ENCODE data around the gene MYL6.

Gene MYL6

GRCh38 chr12:56119361-56119796, 38.8 kb upstream of the MYL6 start (continued):
- no peak for TF ChIP-seq ZNF791 (tag by site-specific recombination; IDR thresholded peaks at IDR 0.05)
- no peak for TF ChIP-seq REPIN1 (tag by site-specific recombination; IDR thresholded peaks at IDR 0.05; ENCODE audit: low read depth)
- TF ChIP-seq GLI2 (tag by site-specific recombination; IDR thresholded peaks at IDR 0.05; ENCODE audit: borderline replicate concordance, low read depth): no peak
- TF ChIP-seq ZNF16 (tag by site-specific recombination; IDR thresholded peaks at IDR 0.05; ENCODE audit: low read depth): no peak
- TF ChIP-seq ZNF248 (tag by site-specific recombination; IDR thresholded peaks at IDR 0.05): no peak
- TF ChIP-seq ZSCAN5A (tag by site-specific recombination; IDR thresholded peaks at IDR 0.05): no peak
- TF ChIP-seq ZNF426 (tag by site-specific recombination; IDR thresholded peaks at IDR 0.05): no peak
- no peak for TF ChIP-seq ZNF521 (tag by site-specific recombination; IDR thresholded peaks at IDR 0.05)
- no peak for TF ChIP-seq ZNF747 (tag by site-specific recombination; IDR thresholded peaks at IDR 0.05)
- no peak for TF ChIP-seq RBAK (tag by site-specific recombination; IDR thresholded peaks at IDR 0.05)
- TF ChIP-seq ZNF423 (tag by site-specific recombination; IDR thresholded peaks at IDR 0.05): no peak
- no peak for TF ChIP-seq ZNF549 (tag by site-specific recombination; IDR thresholded peaks at IDR 0.05)
- no peak for TF ChIP-seq ZBTB26 (tag by site-specific recombination; optimal IDR thresholded peaks at IDR 0.05)
- TF ChIP-seq ZNF530 (tag by site-specific recombination; IDR thresholded peaks at IDR 0.05; ENCODE audit: low read depth): no peak
- no peak for TF ChIP-seq ZBTB1 (tag by site-specific recombination; IDR thresholded peaks at IDR 0.05)
- no peak for TF ChIP-seq ZBTB11 (tag by site-specific recombination; conservative IDR thresholded peaks at IDR 0.05; ENCODE audit: low read depth)
- no peak for TF ChIP-seq ZNF404 (tag by site-specific recombination; IDR thresholded peaks at IDR 0.05)
- no peak for TF ChIP-seq HOXD13 (CRISPR knock-in tag; IDR thresholded peaks at IDR 0.05; ENCODE audit: borderline replicate concordance)
- TF ChIP-seq PRDM4 (tag by site-specific recombination; IDR thresholded peaks at IDR 0.05): 0 out of 2 replicates have a peak, but pooled peaks have one; percentile 38
- peak; percentile 88 for TF ChIP-seq GLIS1 (tag by site-specific recombination; IDR thresholded peaks at IDR 0.05)
- no peak for TF ChIP-seq ZNF157 (tag by site-specific recombination; IDR thresholded peaks at IDR 0.05)
- TF ChIP-seq ZNF433 (tag by site-specific recombination; IDR thresholded peaks at IDR 0.05; ENCODE audit: low read depth): no peak
- peak; percentile 62 for TF ChIP-seq SP7 (tag by site-specific recombination; IDR thresholded peaks at IDR 0.05)
- TF ChIP-seq PRDM2 (tag by site-specific recombination; IDR thresholded peaks at IDR 0.05; ENCODE audit: borderline replicate concordance): no peak
- 0 out of 2 replicates have a peak, but pooled peaks have one; percentile 46 for TF ChIP-seq ZNF639 (tag by site-specific recombination; IDR thresholded peaks at IDR 0.05)
